ENCODE results near the gene PRMT7. TPM values are rescaled to one million over a fixed set of nuclear protein-coding genes. Genes with fewer than 3 reads are reported as not detected.
A peak's percentile ranks its signal among the peaks of the same experiment; 100 is the strongest.

Gene PRMT7
- total RNA-seq, 2 donors from 2014 or later: 24.5 to 35.7 TPM

- Histone ChIP-seq H3K4me1 (peaks cover 0 to 61% of the 10 kb centered on the region in 2 donors), H3K27me3 (no peaks in the 10 kb centered on the region), H3K4me3 (no peak overlapping the region), H3K9me3 (no peaks in the 10 kb centered on the region), H3K36me3 (peaks cover 38% of the 10 kb centered on the region), H3K27ac (peak overlapping the region in 1 of 2 donors; percentile 61)
- DNase-seq (ENCODE audit: low spot score): no peak
- TF ChIP-seq CTCF (IDR thresholded peaks at IDR 0.05): no peak
Observed at GRCh38 chr16:68273896-68274295, 36.9 kb upstream of the PRMT7 start.

- H3K36me3 ChIP-seq: peaks cover 38% of the 10 kb centered on the region
- TF ChIP-seq CTCF (IDR thresholded peaks at IDR 0.05): no peak
Observed at GRCh38 chr16:68274441-68274840, 36.4 kb upstream of the PRMT7 start.

GRCh38 chr16:68275611-68276191 is 35.1 kb upstream of the PRMT7 start:
- DNase-seq (ENCODE audit: low spot score): no peak
- TF ChIP-seq CTCF (IDR thresholded peaks at IDR 0.05): no peak
- peak overlapping the region; percentile 61 to 66 for H3K27ac ChIP-seq
- no peaks in the 10 kb centered on the region for H3K9me3 ChIP-seq
- H3K36me3 ChIP-seq: peaks cover 39% of the 10 kb centered on the region
- H3K4me1 ChIP-seq: peaks cover 0 to 44% of the 10 kb centered on the region in 2 donors
- H3K27me3 ChIP-seq: no peaks in the 10 kb centered on the region
- H3K4me3 ChIP-seq: no peak overlapping the region

More at GRCh38 chr16:68274441-68274840, 36.4 kb upstream of the PRMT7 start:
- no peaks in the 10 kb centered on the region for H3K27me3 ChIP-seq
- peak overlapping the region in 1 of 2 donors; percentile 61 for H3K27ac ChIP-seq
- peaks cover 0 to 55% of the 10 kb centered on the region in 2 donors for H3K4me1 ChIP-seq
- H3K4me3 ChIP-seq: no peak overlapping the region
- DNase-seq (ENCODE audit: low spot score): no peak
- H3K9me3 ChIP-seq: no peaks in the 10 kb centered on the region

- H3K9me3 ChIP-seq: no peaks in the 10 kb centered on the region
- H3K4me3 ChIP-seq: no peak overlapping the region
- H3K27me3 ChIP-seq: no peaks in the 10 kb centered on the region
- H3K4me1 ChIP-seq: peaks cover 0 to 42% of the 10 kb centered on the region in 2 donors
- H3K27ac ChIP-seq: peak overlapping the region; percentile 61 to 66
- DNase-seq (ENCODE audit: low spot score): no peak
- peaks cover 38% of the 10 kb centered on the region for H3K36me3 ChIP-seq
- TF ChIP-seq CTCF (IDR thresholded peaks at IDR 0.05): no peak
Observed at GRCh38 chr16:68276223-68276622, 34.6 kb upstream of the PRMT7 start.

- no peak for DNase-seq (ENCODE audit: low spot score)
- TF ChIP-seq CTCF (IDR thresholded peaks at IDR 0.05): no peak
- H3K4me3 ChIP-seq: no peak overlapping the region
- peaks cover 0 to 48% of the 10 kb centered on the region in 2 donors for H3K4me1 ChIP-seq
- H3K36me3 ChIP-seq: peaks cover 34% of the 10 kb centered on the region
- H3K27me3 ChIP-seq: no peaks in the 10 kb centered on the region
- no peak overlapping the region for H3K27ac ChIP-seq
- no peaks in the 10 kb centered on the region for H3K9me3 ChIP-seq
Observed at GRCh38 chr16:68279726-68280558, 30.9 kb upstream of the PRMT7 start.
